Pancreas (tissue), 10 donors: ENCODE data around the gene OR5H6. TPM values are rescaled to one million over a fixed set of nuclear protein-coding genes. Genes with fewer than 3 reads are reported as not detected.

ENCODE experiments used
- ATAC-seq, 4 donors: fragments of 200-7000 bp; cut with Tn5 transposase; one replicate each; pipeline versions ENCODE4 v1.8.0 to v1.9.1; 2020; ENCODE audit warnings: mild to moderate bottlenecking in 4 of 4, moderate library complexity in 4 of 4
- DNase-seq, 6 donors: peaks; one replicate each; pipeline ENCODE4 v3.0.0-alpha.2; 2020
- FAIRE-seq: peaks from 2 replicates; lab custom pipeline; 2012; peaks lifted over from hg19 to GRCh38; lab: Jason Lieb, UNC
- H3K27ac ChIP-seq, 4 donors: fragments of 200-600 bp; sonication (generic); 1 replicate in 3 of 4; 2 replicates in 1 of 4; pipeline versions ENCODE4 v1.5.0 to v1.8.0; 2020
- H3K27me3 ChIP-seq, 4 donors: fragments of 200-600 bp; one replicate each; pipeline ENCODE4 v1.8.0; 2021
- H3K36me3 ChIP-seq, 3 donors: fragments of 200-600 bp; sonication (generic) in 1 of 3; one replicate each; pipeline versions ENCODE4 v1.5.0 to v1.8.0; 2020 to 2021
- H3K4me1 ChIP-seq, 3 donors: fragments of 200-600 bp; one replicate each; pipeline ENCODE4 v1.8.0; 2021
- H3K4me3 ChIP-seq, 4 donors: fragments of 200-600 bp; sonication (generic) in 2 of 4; one replicate each; pipeline versions ENCODE4 v1.5.0 to v1.8.0; 2020 to 2021
- H3K9me3 ChIP-seq, 4 donors: fragments of 200-600 bp; one replicate each; pipeline ENCODE4 v1.8.0; 2021
- CTCF ChIP-seq, 4 donors: fragments of 200-600 bp; sonication (generic) in 3 of 4; IDR thresholded peaks; one replicate each; pipeline versions ENCODE4 v1.5.0 to v1.8.0; 2021; ENCODE audit warnings: antibody characterized with exemption in 4 of 4
- WGBS, 2 donors: extraction: QIAGEN DNeasy Blood & Tissue Kit; methylation state at CpG; one replicate each; pipeline ENCODE4 v1.1.7; 2013; 5-methylcytosine and 5-hydroxymethylcytosine counted together
- intact Hi-C, 3 donors: fragments of 100-400 bp; cut with DNase I; formaldehyde crosslinking; loops; one replicate each; pipeline versions ENCODE4 v1.11.1 to v1.14.2; 2022
- polyA plus RNA-seq, 2 donors: library from polyadenylated mRNA; stranded (reverse); fragments of 200-250 nt; gene quantifications; one replicate each; pipeline ENCODE4 v1.2.3, GENCODE V29; 2013
- total RNA-seq, 6 donors: library from RNA; stranded (reverse); fragmentation: NEBNext Ultra II Directional in 4 of 6; extraction: Animal tissue kit (Norgen Biotek cat#: 25700) in 4 of 6; gene quantifications; one replicate each; pipeline versions ENCODE4 v1.2.1 to v1.2.4, GENCODE V29; 2021 to 2023
- donor health status: healthy with polysubstance abuse.
- donor health status: DM: no; HTN: no; CAD: no; lungs with moderate emphysema.
- donor health status: DM: no; HTN: no; CAD: no.
- donor health status: control.
- donor health status: control.
- donor health status: Bipolar disorder and iron deficiency.
- donor health status: DM: yes; HTN: yes; CAD: no.
- donor health status: DM: no; HTN: no; CAD: no.
- donor health status: DM: no; HTN: no; CAD: no.
- donor health status: DM: yes; HTN: yes; CAD: no.

Gene OR5H6
- total RNA-seq, result not detected
- polyA plus RNA-seq, result under 1 TPM in 1 of 2 donors, not detected in 1; 0.12 TPM

GRCh38 chr3:98263944-98264343 lies at the start of gene OR5H6:
OR5H6 (plus strand) TSS chr3:98264244; CDS start chr3:98264333, 89 bp downstream.
- H3K4me1 ChIP-seq, result no peaks in the 10 kb centered on the region
- FAIRE-seq, result no peak
- H3K4me3 ChIP-seq, result no peak within 1 kb of the TSS
- no peak for TF ChIP-seq CTCF (IDR thresholded peaks at IDR 0.05)
- WGBS, 2 donors, result 48 to 57% methylated on average over 3 of the region's 3 CpGs
- H3K27ac ChIP-seq, result no peak within 1 kb of the TSS
- no peak for DNase-seq
- H3K36me3 ChIP-seq, result no peaks in the 10 kb centered on the region
- H3K9me3 ChIP-seq, result no peaks in the 10 kb centered on the region
- H3K27me3 ChIP-seq, result no peaks in the 10 kb centered on the region
- intact Hi-C loops, result no loop called here
- no peak for ATAC-seq

- intact Hi-C loops, result no loop called here
- Histone ChIP-seq H3K36me3 (no peaks in the 10 kb centered on the region), H3K4me3 (no peak overlapping the region), H3K4me1 (no peaks in the 10 kb centered on the region), H3K9me3 (no peaks in the 10 kb centered on the region), H3K27ac (no peak overlapping the region), H3K27me3 (no peaks in the 10 kb centered on the region)
- 44 to 54% methylated on average over 3 of the region's 3 CpGs for WGBS, 2 donors
- no peak for ATAC-seq
- FAIRE-seq, result no peak
- no peak for DNase-seq
- TF ChIP-seq CTCF (IDR thresholded peaks at IDR 0.05), result no peak
These were observed 49.0 kb upstream of the OR5H6 start for GRCh38 chr3:98215051-98215450.

GRCh38 chr3:98223907-98224672 lies 40.0 kb upstream of the OR5H6 start:
- H3K27ac ChIP-seq, result no peak overlapping the region
- 40 to 53% methylated on average over 6 of the region's 6 CpGs for WGBS, 2 donors
- no peaks in the 10 kb centered on the region for H3K36me3 ChIP-seq
- no peaks in the 10 kb centered on the region for H3K9me3 ChIP-seq
- no peaks in the 10 kb centered on the region for H3K4me1 ChIP-seq
- no peaks in the 10 kb centered on the region for H3K27me3 ChIP-seq
- DNase-seq (no peak), ATAC-seq (no peak), FAIRE-seq (no peak)
- no peak overlapping the region for H3K4me3 ChIP-seq
- intact Hi-C loops, result no loop called here
- no peak for TF ChIP-seq CTCF (IDR thresholded peaks at IDR 0.05)

GRCh38 chr3:98232489-98232888 lies 31.6 kb upstream of the OR5H6 start:
- intact Hi-C loops, result no loop called here
- H3K9me3 ChIP-seq, result no peaks in the 10 kb centered on the region
- H3K27ac ChIP-seq, result no peak overlapping the region
- FAIRE-seq (no peak), DNase-seq (no peak), ATAC-seq (no peak)
- no peak overlapping the region for H3K4me3 ChIP-seq
- no peaks in the 10 kb centered on the region for H3K4me1 ChIP-seq
- H3K36me3 ChIP-seq, result no peaks in the 10 kb centered on the region
- no peak for TF ChIP-seq CTCF (IDR thresholded peaks at IDR 0.05)
- no peaks in the 10 kb centered on the region for H3K27me3 ChIP-seq
- 78 to 89% methylated on average over 2 of the region's 2 CpGs for WGBS, 2 donors

GRCh38 chr3:98233468-98233867 lies 30.6 kb upstream of the OR5H6 start:
- ATAC-seq, result no peak
- intact Hi-C loops, result no loop called here
- Histone ChIP-seq H3K4me1 (no peaks in the 10 kb centered on the region), H3K4me3 (no peak overlapping the region), H3K9me3 (no peaks in the 10 kb centered on the region), H3K27ac (no peak overlapping the region), H3K27me3 (no peaks in the 10 kb centered on the region), H3K36me3 (no peaks in the 10 kb centered on the region)
- WGBS, 2 donors, result 45 to 51% methylated on average over 5 of the region's 5 CpGs
- no peak for FAIRE-seq
- no peak for TF ChIP-seq CTCF (IDR thresholded peaks at IDR 0.05)
- DNase-seq, result no peak
